ENCODE results near the gene ARHGEF7.

Gene ARHGEF7

DNA sequence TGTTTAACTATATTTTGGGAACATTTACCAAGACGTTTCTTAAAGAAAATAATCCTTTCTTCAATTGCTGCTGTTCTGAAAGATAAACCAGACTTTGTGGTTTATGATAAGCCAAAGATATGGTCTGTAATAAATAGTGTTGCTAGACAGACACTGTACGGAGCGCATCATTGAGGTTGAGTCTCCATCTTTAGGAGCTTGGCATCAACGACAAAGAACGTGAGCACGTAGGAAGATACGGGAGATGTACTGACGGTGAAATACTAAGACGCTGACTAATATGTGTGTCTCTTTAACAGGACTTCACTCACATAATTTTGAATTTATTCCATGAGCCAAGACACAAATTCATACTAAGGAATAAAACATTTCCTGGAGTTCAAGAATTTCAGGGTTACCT is 221.6 kb downstream of the ARHGEF7 start:
- H3K79me2 ChIP-seq (ENCODE audit: insufficient read depth, low read length), result no peaks in the 10 kb centered on the region
- H3K4me3 ChIP-seq (ENCODE audit: low read length, poor library complexity, severe bottlenecking), result no peak overlapping the region
- H3K4me2 ChIP-seq (ENCODE audit: low read depth, low read length, poor library complexity, severe bottlenecking), result no peak overlapping the region
- H3K9ac ChIP-seq (ENCODE audit: low read depth, low read length, poor library complexity, severe bottlenecking), result no peak overlapping the region
- H3K4me1 ChIP-seq (ENCODE audit: insufficient read depth, low read length, poor library complexity, severe bottlenecking), result no peaks in the 10 kb centered on the region
- no peaks in the 10 kb centered on the region for H3K27me3 ChIP-seq (ENCODE audit: insufficient read depth, low read length, poor library complexity, severe bottlenecking)
- H3F3A ChIP-seq (ENCODE audit: low read depth), result no peaks in the 10 kb centered on the region
- H3K9me3 ChIP-seq (ENCODE audit: insufficient read depth, low read depth, low read length), result no peaks in the 10 kb centered on the region
- no peak overlapping the region for H2AFZ ChIP-seq (ENCODE audit: low read length)
- H4K20me1 ChIP-seq (ENCODE audit: insufficient read depth, low read length, poor library complexity, severe bottlenecking), result no peaks in the 10 kb centered on the region
- no peaks in the 10 kb centered on the region for H3K36me3 ChIP-seq (ENCODE audit: insufficient read depth, low read length)
- TF ChIP-seq, protein P1, sequence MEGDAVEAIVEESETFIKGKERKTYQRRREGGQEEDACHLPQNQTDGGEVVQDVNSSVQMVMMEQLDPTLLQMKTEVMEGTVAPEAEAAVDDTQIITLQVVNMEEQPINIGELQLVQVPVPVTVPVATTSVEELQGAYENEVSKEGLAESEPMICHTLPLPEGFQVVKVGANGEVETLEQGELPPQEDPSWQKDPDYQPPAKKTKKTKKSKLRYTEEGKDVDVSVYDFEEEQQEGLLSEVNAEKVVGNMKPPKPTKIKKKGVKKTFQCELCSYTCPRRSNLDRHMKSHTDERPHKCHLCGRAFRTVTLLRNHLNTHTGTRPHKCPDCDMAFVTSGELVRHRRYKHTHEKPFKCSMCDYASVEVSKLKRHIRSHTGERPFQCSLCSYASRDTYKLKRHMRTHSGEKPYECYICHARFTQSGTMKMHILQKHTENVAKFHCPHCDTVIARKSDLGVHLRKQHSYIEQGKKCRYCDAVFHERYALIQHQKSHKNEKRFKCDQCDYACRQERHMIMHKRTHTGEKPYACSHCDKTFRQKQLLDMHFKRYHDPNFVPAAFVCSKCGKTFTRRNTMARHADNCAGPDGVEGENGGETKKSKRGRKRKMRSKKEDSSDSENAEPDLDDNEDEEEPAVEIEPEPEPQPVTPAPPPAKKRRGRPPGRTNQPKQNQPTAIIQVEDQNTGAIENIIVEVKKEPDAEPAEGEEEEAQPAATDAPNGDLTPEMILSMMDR (conservative IDR thresholded peaks at IDR 0.05; ENCODE audit: low read length), result no peak
- no peak for TF ChIP-seq EZH2phosphoT487 (IDR thresholded peaks at IDR 0.05; ENCODE audit: borderline replicate concordance)
- no peaks in the 10 kb centered on the region for H3K9me2 ChIP-seq (replicated peaks; ENCODE audit: low read depth, low read length)

DNA sequence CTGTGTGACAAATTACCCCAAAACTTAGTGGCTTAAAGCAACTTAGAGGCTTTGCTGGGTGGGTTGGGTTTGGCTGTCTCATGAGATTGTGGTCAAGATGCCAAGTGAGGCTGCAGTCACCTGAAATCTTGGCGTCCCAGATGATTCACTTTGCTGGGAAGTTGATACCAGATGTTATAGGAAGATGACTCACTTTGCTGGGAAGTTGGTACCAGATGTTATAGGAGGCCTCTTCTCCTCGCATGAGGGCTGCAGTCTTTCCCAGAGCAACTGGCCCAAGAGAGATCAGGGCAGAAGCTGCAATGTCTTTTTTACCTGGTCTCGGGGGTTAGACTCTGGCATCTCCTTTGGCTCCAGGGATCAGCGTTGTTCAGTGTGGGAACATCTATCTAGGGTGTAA is 222.1 kb downstream of the ARHGEF7 start:
- H2AFZ ChIP-seq (ENCODE audit: low read length), result no peak overlapping the region
- no peaks in the 10 kb centered on the region for H3K27me3 ChIP-seq (ENCODE audit: insufficient read depth, low read length, poor library complexity, severe bottlenecking)
- no peak for TF ChIP-seq EZH2phosphoT487 (IDR thresholded peaks at IDR 0.05; ENCODE audit: borderline replicate concordance)
- TF ChIP-seq, protein P1 (conservative IDR thresholded peaks at IDR 0.05; ENCODE audit: low read length), result no peak
- no peak overlapping the region for H3K4me3 ChIP-seq (ENCODE audit: low read length, poor library complexity, severe bottlenecking)
- H3F3A ChIP-seq (ENCODE audit: low read depth), result no peaks in the 10 kb centered on the region
- no peaks in the 10 kb centered on the region for H3K36me3 ChIP-seq (ENCODE audit: insufficient read depth, low read length)
- no peaks in the 10 kb centered on the region for H3K9me2 ChIP-seq (replicated peaks; ENCODE audit: low read depth, low read length)
- H3K9me3 ChIP-seq (ENCODE audit: insufficient read depth, low read depth, low read length), result no peaks in the 10 kb centered on the region
- H3K9ac ChIP-seq (ENCODE audit: low read depth, low read length, poor library complexity, severe bottlenecking), result no peak overlapping the region
- H3K4me1 ChIP-seq (ENCODE audit: insufficient read depth, low read length, poor library complexity, severe bottlenecking), result no peaks in the 10 kb centered on the region
- H3K4me2 ChIP-seq (ENCODE audit: low read depth, low read length, poor library complexity, severe bottlenecking), result no peak overlapping the region
- H3K79me2 ChIP-seq (ENCODE audit: insufficient read depth, low read length), result no peaks in the 10 kb centered on the region
- H4K20me1 ChIP-seq (ENCODE audit: insufficient read depth, low read length, poor library complexity, severe bottlenecking), result no peaks in the 10 kb centered on the region

DNA sequence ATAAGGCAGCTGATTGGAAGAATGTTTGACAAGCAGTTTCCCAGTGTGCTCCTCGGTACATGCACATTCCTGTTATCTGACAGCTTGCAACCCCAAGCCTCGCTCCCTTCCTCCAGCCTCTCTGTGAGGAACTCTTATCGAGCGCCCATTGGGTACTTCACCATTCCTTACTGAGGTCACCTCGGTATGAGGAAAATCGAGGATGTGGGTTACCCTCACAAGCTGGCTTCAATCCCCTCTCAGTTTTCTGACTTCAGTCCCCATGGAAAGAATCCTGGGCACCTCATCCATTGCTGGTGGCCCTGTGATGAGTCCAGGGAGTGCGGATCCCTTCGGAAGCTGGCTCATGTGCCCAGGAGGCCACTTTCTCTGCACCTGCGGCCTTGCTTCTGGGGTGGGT is 222.6 kb downstream of the ARHGEF7 start:
- H3K27me3 ChIP-seq (ENCODE audit: insufficient read depth, low read length, poor library complexity, severe bottlenecking), result no peaks in the 10 kb centered on the region

More for the DNA sequence above, 222.6 kb downstream of the ARHGEF7 start:
- H2AFZ ChIP-seq (ENCODE audit: low read length), result no peak overlapping the region
- no peak for TF ChIP-seq EZH2phosphoT487 (IDR thresholded peaks at IDR 0.05; ENCODE audit: borderline replicate concordance)
- TF ChIP-seq, protein P1 (conservative IDR thresholded peaks at IDR 0.05; ENCODE audit: low read length), result no peak
- H3K9me2 ChIP-seq (replicated peaks; ENCODE audit: low read depth, low read length), result no peaks in the 10 kb centered on the region
- H3F3A ChIP-seq (ENCODE audit: low read depth), result no peaks in the 10 kb centered on the region
- no peak overlapping the region for H3K9ac ChIP-seq (ENCODE audit: low read depth, low read length, poor library complexity, severe bottlenecking)
- no peaks in the 10 kb centered on the region for H3K79me2 ChIP-seq (ENCODE audit: insufficient read depth, low read length)
- no peak overlapping the region for H3K4me3 ChIP-seq (ENCODE audit: low read length, poor library complexity, severe bottlenecking)
- H3K4me1 ChIP-seq (ENCODE audit: insufficient read depth, low read length, poor library complexity, severe bottlenecking), result no peaks in the 10 kb centered on the region
- H3K36me3 ChIP-seq (ENCODE audit: insufficient read depth, low read length), result no peaks in the 10 kb centered on the region
- H4K20me1 ChIP-seq (ENCODE audit: insufficient read depth, low read length, poor library complexity, severe bottlenecking), result no peaks in the 10 kb centered on the region
- H3K4me2 ChIP-seq (ENCODE audit: low read depth, low read length, poor library complexity, severe bottlenecking), result no peak overlapping the region
- no peaks in the 10 kb centered on the region for H3K9me3 ChIP-seq (ENCODE audit: insufficient read depth, low read depth, low read length)
